Coronary artery (tissue), 2 donors: ENCODE results near the gene ARHGAP10.
A peak's percentile ranks its signal among the peaks of the same experiment; 100 is the strongest.

Source experiments
- DNase-seq: peaks from one replicate; pipeline ENCODE4 v3.0.0-alpha.2; 2017; ENCODE audit warnings: low spot score
- H3K27ac ChIP-seq, 2 donors: fragments of 200-600 bp; sonication (generic); one replicate each; pipeline ENCODE4 v1.5.1; 2016 to 2019
- H3K4me3 ChIP-seq: fragments of 200-600 bp; sonication (generic); 2 replicates; pipeline ENCODE4 v1.5.1; 2016; ENCODE audit warnings: mild to moderate bottlenecking, moderate library complexity
- TF ChIP-seq, protein P1 (sequence below): fragments of 200-600 bp; sonication (generic); IDR thresholded peaks from one replicate; pipeline ENCODE4 v1.5.1; 2019; ENCODE audit warnings: antibody characterized with exemption

ARHGAP10 gene

DNA sequence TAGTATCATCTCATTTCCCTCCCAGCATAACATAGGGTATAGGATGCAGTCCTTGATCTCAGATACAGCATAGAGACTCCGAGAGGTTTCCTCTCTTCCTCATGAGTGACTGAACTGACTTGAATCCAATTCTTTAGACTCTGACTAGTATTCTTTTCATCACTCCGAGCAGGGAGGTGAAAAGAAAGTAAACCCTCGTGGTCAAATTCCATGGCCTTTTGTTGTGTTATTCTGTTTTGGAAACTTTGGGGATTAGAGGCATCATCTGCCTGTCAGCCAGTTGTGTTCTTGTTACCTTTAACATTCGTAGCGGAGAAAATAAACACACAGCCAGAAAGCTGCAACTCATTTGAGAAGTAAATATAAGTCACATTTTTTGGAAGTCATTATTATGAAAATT, 206.6 kb downstream of the ARHGAP10 start:
- no peak for DNase-seq
- H3K4me3 ChIP-seq = no peak overlapping the region
- no peak overlapping the region for H3K27ac ChIP-seq
- TF ChIP-seq, protein P1, sequence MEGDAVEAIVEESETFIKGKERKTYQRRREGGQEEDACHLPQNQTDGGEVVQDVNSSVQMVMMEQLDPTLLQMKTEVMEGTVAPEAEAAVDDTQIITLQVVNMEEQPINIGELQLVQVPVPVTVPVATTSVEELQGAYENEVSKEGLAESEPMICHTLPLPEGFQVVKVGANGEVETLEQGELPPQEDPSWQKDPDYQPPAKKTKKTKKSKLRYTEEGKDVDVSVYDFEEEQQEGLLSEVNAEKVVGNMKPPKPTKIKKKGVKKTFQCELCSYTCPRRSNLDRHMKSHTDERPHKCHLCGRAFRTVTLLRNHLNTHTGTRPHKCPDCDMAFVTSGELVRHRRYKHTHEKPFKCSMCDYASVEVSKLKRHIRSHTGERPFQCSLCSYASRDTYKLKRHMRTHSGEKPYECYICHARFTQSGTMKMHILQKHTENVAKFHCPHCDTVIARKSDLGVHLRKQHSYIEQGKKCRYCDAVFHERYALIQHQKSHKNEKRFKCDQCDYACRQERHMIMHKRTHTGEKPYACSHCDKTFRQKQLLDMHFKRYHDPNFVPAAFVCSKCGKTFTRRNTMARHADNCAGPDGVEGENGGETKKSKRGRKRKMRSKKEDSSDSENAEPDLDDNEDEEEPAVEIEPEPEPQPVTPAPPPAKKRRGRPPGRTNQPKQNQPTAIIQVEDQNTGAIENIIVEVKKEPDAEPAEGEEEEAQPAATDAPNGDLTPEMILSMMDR = no peak

- no peak overlapping the region for H3K4me3 ChIP-seq
- TF ChIP-seq, protein P1 = no peak
- no peak for DNase-seq
- H3K27ac ChIP-seq = peak overlapping the region in 1 of 2 donors; percentile 46
Measured at GRCh38 chr4:147940171-147940570, 208.3 kb downstream of the ARHGAP10 start.

DNA sequence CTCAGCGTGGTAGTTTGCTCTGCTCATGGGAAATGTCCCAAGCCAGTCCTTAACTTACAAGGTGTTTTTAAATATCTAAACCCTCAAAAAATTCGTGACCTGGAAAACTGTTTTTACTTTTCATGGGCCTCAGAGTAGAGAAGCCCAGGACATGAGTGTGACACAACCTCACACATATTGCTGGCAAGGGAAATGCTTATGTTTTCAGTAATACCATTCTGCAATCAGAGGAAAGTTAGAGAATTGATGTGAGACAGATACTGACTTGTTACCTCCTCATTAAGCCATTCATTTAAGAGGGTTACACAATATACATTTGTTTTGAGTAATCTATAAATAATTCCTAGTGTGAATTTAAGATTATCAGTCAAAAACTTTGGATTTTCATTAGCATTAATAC, 209.5 kb downstream of the ARHGAP10 start:
- Histone ChIP-seq H3K4me3 (no peak overlapping the region), H3K27ac (no peak overlapping the region)
- no peak for DNase-seq
- TF ChIP-seq, protein P1 = no peak

DNA sequence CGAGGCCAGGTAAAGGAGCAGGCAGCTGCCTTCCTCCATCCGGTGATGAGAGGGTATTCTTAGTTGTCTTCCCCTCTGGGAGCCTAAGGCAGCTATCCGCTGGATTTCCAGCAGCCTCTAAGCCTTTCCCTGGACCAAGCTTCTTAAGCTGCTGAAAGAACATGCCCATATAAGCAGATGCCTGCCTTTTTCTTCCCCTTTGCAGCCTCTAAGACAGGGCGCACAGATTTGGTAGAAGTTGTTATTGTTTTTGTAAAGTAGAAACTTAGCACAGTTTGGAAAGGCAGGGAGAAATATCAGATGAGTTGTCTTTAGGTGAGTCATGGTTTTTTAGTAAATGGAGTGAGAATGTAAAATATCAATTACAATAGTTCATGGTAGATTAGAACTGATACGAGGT, 210.8 kb downstream of the ARHGAP10 start:
- no peak for DNase-seq
- Histone ChIP-seq H3K27ac (peak overlapping the region in 1 of 2 donors; percentile 63), H3K4me3 (no peak overlapping the region)
- TF ChIP-seq, protein P1 = no peak

GRCh38 chr4:147943159-147943638, 211.3 kb downstream of the ARHGAP10 start:
- TF ChIP-seq, protein P1 = no peak
- no peak for DNase-seq
- peak overlapping the region in 1 of 2 donors; percentile 63 for H3K27ac ChIP-seq
- no peak overlapping the region for H3K4me3 ChIP-seq

DNA sequence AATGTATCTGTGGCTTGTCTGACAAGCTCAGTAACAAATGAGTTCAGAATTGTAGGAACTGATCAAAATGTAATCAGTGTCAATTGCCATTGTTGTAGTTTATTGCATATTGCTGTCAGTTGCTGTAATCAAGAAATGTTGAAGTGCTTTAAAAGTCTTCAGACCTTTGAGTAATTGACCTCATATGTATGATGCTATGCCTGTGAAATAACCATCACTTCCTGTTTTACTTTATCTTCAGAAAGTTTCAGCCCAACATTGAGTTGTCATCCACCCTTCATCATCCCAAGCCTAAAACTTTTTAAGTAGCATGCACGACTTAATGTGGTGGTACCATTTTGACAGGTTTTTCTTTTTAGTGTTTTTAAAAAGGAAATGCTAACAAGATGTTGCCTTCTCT, 212.4 kb downstream of the ARHGAP10 start:
- H3K4me3 ChIP-seq = no peak overlapping the region
- TF ChIP-seq, protein P1 = no peak

GRCh38 chr4:147944670-147945260, 212.9 kb downstream of the ARHGAP10 start:
- Histone ChIP-seq H3K27ac (no peak overlapping the region), H3K4me3 (no peak overlapping the region)
- TF ChIP-seq, protein P1 = no peak
- DNase-seq = no peak

More for the DNA sequence above, 212.4 kb downstream of the ARHGAP10 start:
- no peak overlapping the region for H3K27ac ChIP-seq
- DNase-seq = no peak
